SU-DHL-6 (cell line): ENCODE results near the gene SOCS6.

Source experiments
- CTCF ChIP-seq: fragments of 200-600 bp; sonication (generic); IDR thresholded peaks from one replicate; pipeline ENCODE4 v1.5.1; 2017; ENCODE audit warnings: antibody characterized with exemption, mild to moderate bottlenecking, low read length, moderate library complexity; ENCODE audit not compliant: insufficient read depth, poor library complexity, severe bottlenecking
- EZH2phosphoT487 ChIP-seq: fragments of 200-600 bp; sonication (generic), shearing (Covaris generic); conservative IDR thresholded peaks from 2 replicates; pipeline ENCODE4 v1.6.1; 2018; ENCODE audit warnings: mild to moderate bottlenecking, antibody characterized with exemption, low read length, moderate library complexity, mixed read lengths

GRCh38 chr18:70335892-70336726 lies 47.3 kb downstream of the SOCS6 start:
- TF ChIP-seq CTCF (no peak), EZH2phosphoT487 (no peak)
